ENCODE measurements around the gene LDLR. TPM values are rescaled to one million over a fixed set of nuclear protein-coding genes. Genes with fewer than 3 reads are reported as not detected.
A peak's percentile ranks its signal among the peaks of the same experiment; 100 is the strongest.

The LDLR gene
- total and polyA plus RNA-seq, 2 donors (not counting 1 experiment from before 2014, with no cell fraction given): 187 to 427 TPM

- no peak for DNase-seq (ENCODE audit: low read depth in 2 of 2)
- no peak overlapping the region for H2AFZ ChIP-seq (ENCODE audit: low read length)
- H3K9ac ChIP-seq (ENCODE audit: insufficient read depth, low read length): no peak overlapping the region
- no peaks in the 10 kb centered on the region for H3K27me3 ChIP-seq (ENCODE audit: control insufficient read depth, insufficient read depth, low read length)
- peaks cover 21% of the 10 kb centered on the region for H3K79me2 ChIP-seq (ENCODE audit: control insufficient read depth, insufficient read depth, low read length)
- H3K4me3 ChIP-seq (replicated peaks in 1 of 4; ENCODE audit: control extremely low read depth in 1 of 4, insufficient read depth in 1 of 4, low read depth in 3 of 4, low read length in 4 of 4): no peak overlapping the region
- H3K27ac ChIP-seq (ENCODE audit: insufficient read depth, low read length): no peak overlapping the region
- H4K20me1 ChIP-seq (ENCODE audit: control insufficient read depth, extremely low read depth, insufficient read depth, low read length): no peaks in the 10 kb centered on the region
- H3K36me3 ChIP-seq (ENCODE audit: control insufficient read depth, insufficient read depth, low read length): peaks cover 43% of the 10 kb centered on the region
- no peak overlapping the region for H3K4me2 ChIP-seq (ENCODE audit: extremely low read depth, insufficient read depth, low read length)
- H3K9me3 ChIP-seq (ENCODE audit: control insufficient read depth, insufficient read depth, low read depth, low read length): no peaks in the 10 kb centered on the region
- no peak for TF ChIP-seq EZH2 (IDR thresholded peaks at IDR 0.05; ENCODE audit: low read length, missing control alignments)
- no peak for TF ChIP-seq CTCF (conservative IDR thresholded peaks at IDR 0.05 in 1 of 2, IDR thresholded peaks at IDR 0.05 in 1 of 2; ENCODE audit: low read depth in 1 of 2, low read length in 2 of 2)
- peaks cover 8% of the 10 kb centered on the region for H3K4me1 ChIP-seq (ENCODE audit: control insufficient read depth, extremely low read depth, insufficient read depth, low read length)
These were observed 38.6 kb downstream of the LDLR start for GRCh38 chr19:11127905-11128304.

GRCh38 chr19:11130824-11131455 is 41.7 kb downstream of the LDLR start:
- H2AFZ ChIP-seq (ENCODE audit: low read length): no peak overlapping the region
- peak overlapping the region; percentile 45 for H3K27ac ChIP-seq (ENCODE audit: insufficient read depth, low read length)
- H3K79me2 ChIP-seq (ENCODE audit: control insufficient read depth, insufficient read depth, low read length): peaks cover 15% of the 10 kb centered on the region
- no peaks in the 10 kb centered on the region for H4K20me1 ChIP-seq (ENCODE audit: control insufficient read depth, extremely low read depth, insufficient read depth, low read length)
- H3K27me3 ChIP-seq (ENCODE audit: control insufficient read depth, insufficient read depth, low read length): no peaks in the 10 kb centered on the region
- no peak overlapping the region for H3K4me2 ChIP-seq (ENCODE audit: extremely low read depth, insufficient read depth, low read length)
- no peak overlapping the region for H3K9ac ChIP-seq (ENCODE audit: insufficient read depth, low read length)
- TF ChIP-seq EZH2 (IDR thresholded peaks at IDR 0.05; ENCODE audit: low read length, missing control alignments) (no peak), CTCF (conservative IDR thresholded peaks at IDR 0.05 in 1 of 2, IDR thresholded peaks at IDR 0.05 in 1 of 2; ENCODE audit: low read depth in 1 of 2, low read length in 2 of 2) (peak; percentile 84 to 97)
- H3K4me3 ChIP-seq (replicated peaks in 1 of 4; ENCODE audit: control extremely low read depth in 1 of 4, insufficient read depth in 1 of 4, low read depth in 3 of 4, low read length in 4 of 4): no peak overlapping the region
- no peaks in the 10 kb centered on the region for H3K9me3 ChIP-seq (ENCODE audit: control insufficient read depth, insufficient read depth, low read depth, low read length)
- H3K36me3 ChIP-seq (ENCODE audit: control insufficient read depth, insufficient read depth, low read length): peaks cover 42% of the 10 kb centered on the region
- peak; percentile 41 to 79 for DNase-seq (ENCODE audit: low read depth in 2 of 2)
- H3K4me1 ChIP-seq (ENCODE audit: control insufficient read depth, extremely low read depth, insufficient read depth, low read length): peaks cover 8% of the 10 kb centered on the region

DNA sequence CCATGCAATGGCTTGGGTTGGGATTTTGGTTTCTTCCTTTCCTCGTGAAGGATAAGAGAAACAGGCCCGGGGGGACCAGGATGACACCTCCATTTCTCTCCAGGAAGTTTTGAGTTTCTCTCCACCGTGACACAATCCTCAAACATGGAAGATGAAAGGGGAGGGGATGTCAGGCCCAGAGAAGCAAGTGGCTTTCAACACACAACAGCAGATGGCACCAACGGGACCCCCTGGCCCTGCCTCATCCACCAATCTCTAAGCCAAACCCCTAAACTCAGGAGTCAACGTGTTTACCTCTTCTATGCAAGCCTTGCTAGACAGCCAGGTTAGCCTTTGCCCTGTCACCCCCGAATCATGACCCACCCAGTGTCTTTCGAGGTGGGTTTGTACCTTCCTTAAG is 42.2 kb downstream of the LDLR start:
- no peaks in the 10 kb centered on the region for H3K9me3 ChIP-seq (ENCODE audit: control insufficient read depth, insufficient read depth, low read depth, low read length)
- H3K9ac ChIP-seq (ENCODE audit: insufficient read depth, low read length): no peak overlapping the region
- peaks cover 8% of the 10 kb centered on the region for H3K4me1 ChIP-seq (ENCODE audit: control insufficient read depth, extremely low read depth, insufficient read depth, low read length)
- H4K20me1 ChIP-seq (ENCODE audit: control insufficient read depth, extremely low read depth, insufficient read depth, low read length): no peaks in the 10 kb centered on the region
- peaks cover 14% of the 10 kb centered on the region for H3K79me2 ChIP-seq (ENCODE audit: control insufficient read depth, insufficient read depth, low read length)
- H3K27ac ChIP-seq (ENCODE audit: insufficient read depth, low read length): peak overlapping the region; percentile 45
- H3K4me2 ChIP-seq (ENCODE audit: extremely low read depth, insufficient read depth, low read length): no peak overlapping the region
- no peaks in the 10 kb centered on the region for H3K27me3 ChIP-seq (ENCODE audit: control insufficient read depth, insufficient read depth, low read length)
- no peak overlapping the region for H2AFZ ChIP-seq (ENCODE audit: low read length)
- TF ChIP-seq CTCF (conservative IDR thresholded peaks at IDR 0.05 in 1 of 2, IDR thresholded peaks at IDR 0.05 in 1 of 2; ENCODE audit: low read depth in 1 of 2, low read length in 2 of 2) (peak in 1 of 2 donors; percentile 12), EZH2 (IDR thresholded peaks at IDR 0.05; ENCODE audit: low read length, missing control alignments) (no peak)
- peaks cover 40% of the 10 kb centered on the region for H3K36me3 ChIP-seq (ENCODE audit: control insufficient read depth, insufficient read depth, low read length)
- no peak for DNase-seq (ENCODE audit: low read depth in 2 of 2)
- no peak overlapping the region for H3K4me3 ChIP-seq (replicated peaks in 1 of 4; ENCODE audit: control extremely low read depth in 1 of 4, insufficient read depth in 1 of 4, low read depth in 3 of 4, low read length in 4 of 4)
